Left ventricle myocardium inferior (tissue), 1 donor: Measurements from ENCODE around the gene NRGN. TPM values are rescaled to one million over a fixed set of nuclear protein-coding genes. Genes with fewer than 3 reads are reported as not detected.
"Not testable (repeated sequence)": the region's sequence is repeated elsewhere in the genome, so short reads cannot be mapped to it uniquely, and the experiment has no call there.

Source experiments
- DNase-seq: peaks from one replicate; pipeline ENCODE4 v3.0.0-alpha.2; 2020
- H3K27ac ChIP-seq: fragments of 200-600 bp; replicated peaks from 2 replicates; pipeline ENCODE4 v1.8.0; 2021
- H3K27me3 ChIP-seq: fragments of 200-600 bp; 2 replicates; pipeline ENCODE4 v1.8.0; 2021; ENCODE audit warnings: low read depth
- H3K36me3 ChIP-seq: fragments of 200-600 bp; 2 replicates; pipeline ENCODE4 v1.8.0; 2021
- H3K4me1 ChIP-seq: fragments of 200-600 bp; 2 replicates; pipeline ENCODE4 v1.8.0; 2021
- H3K4me3 ChIP-seq: fragments of 200-600 bp; 2 replicates; pipeline ENCODE4 v1.8.0; 2021; ENCODE audit warnings: mild to moderate bottlenecking, moderate library complexity
- H3K9me3 ChIP-seq: fragments of 200-600 bp; replicated peaks from 2 replicates; pipeline ENCODE4 v1.8.0; 2021
- intact Hi-C: fragments of 100-400 bp; cut with micrococcal nuclease; formaldehyde crosslinking; loops from one replicate; pipeline ENCODE4 v1.11.0; 2022
- total RNA-seq: library from RNA; stranded (reverse); fragmentation: NEBNext Ultra II Directional; extraction: Animal tissue kit (Norgen Biotek cat#: 25700); gene quantifications from one replicate; pipeline ENCODE4 v1.2.1, GENCODE V29; 2021
- TF ChIP-seq, protein P1 (sequence below): fragments of 200-600 bp; IDR thresholded peaks from 2 replicates; pipeline ENCODE4 v1.8.0; 2021; ENCODE audit warnings: antibody characterized with exemption, mild to moderate bottlenecking, borderline replicate concordance
- donor health status: DM: no; HTN: yes; CAD: no; lungs with severe emphysema.

NRGN gene
- total RNA-seq, 1 donor from 2014 or later: 5.0 TPM

DNA sequence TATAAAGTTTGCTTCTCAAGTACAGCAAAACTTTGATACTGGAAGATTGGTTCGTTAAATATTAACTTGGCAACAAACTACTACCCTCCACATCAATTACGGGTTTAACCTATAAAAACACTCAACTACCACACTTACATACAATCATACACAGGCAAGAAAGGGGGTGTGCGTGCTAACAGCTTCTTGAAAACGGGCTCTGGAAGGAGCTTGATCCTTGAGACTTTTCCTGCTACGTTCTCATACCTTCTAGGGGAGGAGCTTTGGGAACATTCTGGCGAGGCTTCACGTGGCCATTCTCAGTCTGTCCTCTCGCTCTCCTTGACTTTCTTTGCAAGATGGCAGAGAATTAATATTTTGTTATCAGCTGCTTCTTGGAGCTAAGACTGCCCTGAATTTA lies 29.2 kb downstream of the NRGN start:
- Histone ChIP-seq H3K36me3 (peaks cover 75% of the 10 kb centered on the region), H3K4me3 (no peak overlapping the region), H3K9me3 (no peaks in the 10 kb centered on the region), H3K27me3 (no peaks in the 10 kb centered on the region), H3K27ac (no peak overlapping the region), H3K4me1 (no peaks in the 10 kb centered on the region)
- TF ChIP-seq, protein P1, sequence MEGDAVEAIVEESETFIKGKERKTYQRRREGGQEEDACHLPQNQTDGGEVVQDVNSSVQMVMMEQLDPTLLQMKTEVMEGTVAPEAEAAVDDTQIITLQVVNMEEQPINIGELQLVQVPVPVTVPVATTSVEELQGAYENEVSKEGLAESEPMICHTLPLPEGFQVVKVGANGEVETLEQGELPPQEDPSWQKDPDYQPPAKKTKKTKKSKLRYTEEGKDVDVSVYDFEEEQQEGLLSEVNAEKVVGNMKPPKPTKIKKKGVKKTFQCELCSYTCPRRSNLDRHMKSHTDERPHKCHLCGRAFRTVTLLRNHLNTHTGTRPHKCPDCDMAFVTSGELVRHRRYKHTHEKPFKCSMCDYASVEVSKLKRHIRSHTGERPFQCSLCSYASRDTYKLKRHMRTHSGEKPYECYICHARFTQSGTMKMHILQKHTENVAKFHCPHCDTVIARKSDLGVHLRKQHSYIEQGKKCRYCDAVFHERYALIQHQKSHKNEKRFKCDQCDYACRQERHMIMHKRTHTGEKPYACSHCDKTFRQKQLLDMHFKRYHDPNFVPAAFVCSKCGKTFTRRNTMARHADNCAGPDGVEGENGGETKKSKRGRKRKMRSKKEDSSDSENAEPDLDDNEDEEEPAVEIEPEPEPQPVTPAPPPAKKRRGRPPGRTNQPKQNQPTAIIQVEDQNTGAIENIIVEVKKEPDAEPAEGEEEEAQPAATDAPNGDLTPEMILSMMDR: no peak
- intact Hi-C loops: loop anchor here (10.0 kb wide), 1 partner anchor 66 kb away; no protein-coding TSS in a partner anchor
- DNase-seq: no peak

DNA sequence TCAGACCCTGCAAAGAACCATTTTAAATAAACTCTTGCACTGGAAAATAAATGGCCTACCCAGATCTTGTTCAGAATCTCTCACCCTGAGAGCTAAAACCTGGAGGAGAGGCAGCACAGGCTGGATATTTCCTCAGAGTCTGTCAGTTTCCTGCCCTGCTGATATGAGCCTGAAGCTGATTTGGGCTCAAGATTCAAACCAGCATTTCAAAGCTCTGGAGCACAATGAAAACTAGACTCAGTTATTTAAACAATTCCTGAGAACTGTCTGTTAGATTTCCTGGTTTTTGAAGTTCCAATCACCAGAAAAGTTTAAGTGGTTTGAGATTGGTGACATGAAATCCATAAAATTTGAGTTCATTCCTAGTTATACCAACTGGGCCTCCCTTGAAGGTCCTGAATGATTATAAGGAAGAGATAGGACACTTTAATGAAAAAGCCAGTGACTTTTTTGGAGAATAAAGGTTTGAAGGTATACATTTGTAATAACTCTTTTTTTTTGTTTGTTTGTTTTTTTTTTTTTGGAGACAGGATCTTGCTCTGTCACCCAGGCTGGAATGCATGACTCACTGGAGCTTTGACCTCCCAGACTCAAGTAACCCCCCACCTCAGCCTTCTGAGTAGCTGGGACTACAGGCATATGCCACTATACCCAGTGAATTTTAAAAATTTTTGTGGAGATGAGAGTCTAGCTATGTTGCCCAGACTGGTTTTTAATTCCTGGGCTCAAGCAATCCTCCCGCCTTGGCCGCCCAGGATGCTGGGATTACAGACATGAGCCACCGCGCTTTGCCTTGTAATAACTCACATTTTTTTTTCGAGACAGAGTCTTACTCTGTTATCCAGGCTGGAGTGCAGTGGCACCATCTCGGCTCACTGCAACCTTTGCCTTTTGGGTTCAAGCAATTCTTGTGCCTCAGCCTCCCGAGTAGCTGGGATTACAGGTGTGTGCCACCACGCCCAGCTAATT lies 30.3 kb downstream of the NRGN start:
- H3K27me3 ChIP-seq: no peaks in the 10 kb centered on the region
- no peak for DNase-seq
- no peak overlapping the region for H3K27ac ChIP-seq
- TF ChIP-seq, protein P1: no peak
- no peaks in the 10 kb centered on the region for H3K4me1 ChIP-seq
- peaks cover 82% of the 10 kb centered on the region for H3K36me3 ChIP-seq
- no peak overlapping the region for H3K4me3 ChIP-seq
- H3K9me3 ChIP-seq: no peaks in the 10 kb centered on the region
- intact Hi-C loops: loop anchor here (10.0 kb wide), 1 partner anchor 65 kb away; no protein-coding TSS in a partner anchor

DNA sequence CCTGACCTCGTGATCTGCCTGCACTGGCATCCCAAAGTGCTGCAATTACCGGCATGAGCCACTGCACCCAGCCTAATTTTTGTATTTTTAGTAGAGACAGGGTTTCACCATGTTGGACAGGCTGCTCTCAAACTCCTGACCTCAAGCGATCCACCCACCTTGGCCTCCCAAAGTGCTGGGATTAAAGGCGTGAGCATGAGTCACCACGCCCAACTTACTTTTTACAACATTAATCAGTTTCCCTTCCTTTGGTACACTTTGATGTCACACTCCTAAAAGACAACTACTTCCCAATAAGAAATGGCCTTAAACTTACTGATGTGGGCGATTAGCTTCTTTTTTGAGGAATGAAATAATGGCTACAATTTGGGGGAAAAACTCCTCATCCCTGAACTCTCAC lies 31.2 kb downstream of the NRGN start:
- H3K4me1 ChIP-seq, DNase-seq, H3K27ac ChIP-seq, H3K9me3 ChIP-seq, intact Hi-C loops, H3K4me3 ChIP-seq, H3K27me3 ChIP-seq: not testable (repeated sequence)
- H3K36me3 ChIP-seq: peaks cover 75% of the 10 kb centered on the region

DNA sequence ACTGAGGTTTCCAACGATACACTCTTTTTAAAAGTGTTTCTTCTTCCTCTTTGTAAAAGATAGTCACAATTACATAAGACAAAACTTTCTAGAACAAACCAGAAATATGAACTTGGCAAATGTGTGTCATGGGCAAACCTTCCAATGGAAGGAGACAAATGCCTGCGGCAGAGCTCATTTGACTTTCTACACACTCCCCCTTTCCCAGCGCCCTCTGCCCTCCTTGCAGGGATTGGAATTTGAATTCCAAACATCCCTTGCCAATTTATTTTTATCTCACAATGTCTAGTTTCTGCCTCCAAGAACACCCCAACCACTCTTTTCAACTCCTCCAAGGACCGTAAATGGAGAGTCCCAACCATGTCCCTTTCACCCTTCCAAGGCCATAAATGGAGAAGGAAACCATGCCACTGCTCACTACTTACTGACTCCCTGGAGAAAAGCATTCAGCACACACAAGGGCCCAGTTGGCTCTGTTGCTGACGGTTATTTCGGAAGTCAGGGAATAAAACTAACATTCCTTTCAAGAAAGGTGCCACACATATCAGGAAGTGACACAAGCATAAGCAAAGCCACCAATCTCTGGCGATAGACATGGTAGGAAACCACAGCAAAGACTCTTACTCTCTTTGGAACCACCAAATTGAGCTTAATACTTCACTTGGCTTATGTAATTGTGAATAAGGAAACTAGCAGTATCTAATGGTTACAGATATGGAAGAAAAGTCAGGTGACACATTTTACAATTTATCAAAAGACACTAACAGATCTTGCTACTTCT lies 37.3 kb downstream of the NRGN start:
- peaks cover 6% of the 10 kb centered on the region for H3K4me1 ChIP-seq
- TF ChIP-seq, protein P1: no peak
- intact Hi-C loops: no loop called here
- no peak for DNase-seq
- H3K27me3 ChIP-seq: no peaks in the 10 kb centered on the region
- peaks cover 28% of the 10 kb centered on the region for H3K36me3 ChIP-seq
- no peak overlapping the region for H3K4me3 ChIP-seq
- no peak overlapping the region for H3K27ac ChIP-seq
- H3K9me3 ChIP-seq: no peaks in the 10 kb centered on the region

DNA sequence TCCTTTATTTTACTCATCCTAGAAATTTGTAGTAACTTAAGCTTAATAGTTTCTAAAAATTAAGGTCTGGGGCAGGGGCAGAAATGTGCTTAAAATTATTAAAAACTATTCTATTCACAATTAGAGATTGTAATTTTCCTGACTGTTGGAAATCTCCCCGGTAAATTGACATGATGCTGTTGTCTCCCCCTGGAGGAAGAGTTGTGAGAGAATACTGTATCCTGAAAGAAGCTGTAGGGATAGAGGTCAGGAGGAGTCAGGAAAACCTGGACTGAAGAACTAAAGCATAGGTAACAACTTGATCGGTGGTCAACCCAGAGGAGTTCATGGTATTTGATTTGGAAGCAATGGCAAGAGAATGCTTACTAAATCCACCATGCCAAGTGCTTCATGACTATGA lies 38.5 kb downstream of the NRGN start:
- DNase-seq: no peak
- H3K4me3 ChIP-seq: no peak overlapping the region
- H3K27me3 ChIP-seq: no peaks in the 10 kb centered on the region
- TF ChIP-seq, protein P1: peak; percentile 20
- intact Hi-C loops: no loop called here
- H3K9me3 ChIP-seq: no peaks in the 10 kb centered on the region
- H3K36me3 ChIP-seq: peaks cover 19% of the 10 kb centered on the region
- H3K27ac ChIP-seq: no peak overlapping the region
- H3K4me1 ChIP-seq: peaks cover 6% of the 10 kb centered on the region
